GM12874 (cell line): ENCODE results near the gene CALR.

ENCODE experiments used
- CTCF ChIP-seq: IDR thresholded peaks from 2 replicates; pipeline ENCODE4 v1.5.1; 2011; ENCODE audit warnings: low read depth, mild to moderate bottlenecking, control low read depth, low read length, moderate library complexity; ENCODE audit not compliant: insufficient read depth

The CALR gene

GRCh38 chr19:12992729-12993128 is 54.3 kb downstream of the CALR start:
- TF ChIP-seq CTCF, result no peak

- TF ChIP-seq CTCF, result no peak
Observed at GRCh38 chr19:12993562-12993961, 55.2 kb downstream of the CALR start.
